ENCODE data around the gene PRDM12. TPM values are rescaled to one million over a fixed set of nuclear protein-coding genes. Genes with fewer than 3 reads are reported as not detected.

Gene PRDM12
- total RNA-seq, 1 experiment from 2014 or later: not detected

- Histone ChIP-seq H3K27me3 (ENCODE audit: insufficient read depth, low read length) (no peaks in the 10 kb centered on the region), H3K23me2 (ENCODE audit: insufficient read length, low read depth, low read length, poor library complexity, severe bottlenecking) (no peaks in the 10 kb centered on the region), H2AFZ (ENCODE audit: low read length) (no peak overlapping the region), H2BK120ac (ENCODE audit: low read depth, low read length, poor library complexity, severe bottlenecking) (no peak overlapping the region), H2AK5ac (ENCODE audit: insufficient read length, low read length) (no peak overlapping the region), H4K91ac (ENCODE audit: insufficient read length, low read depth, low read length) (no peak overlapping the region), H3K79me2 (ENCODE audit: insufficient read depth, low read length) (peaks cover 1% of the 10 kb centered on the region; the same call in 1 of the 2 replicates), H3K4me1 (ENCODE audit: insufficient read depth, low read length) (no peaks in the 10 kb centered on the region; the same call in 1 of the 2 replicates), H3K4ac (ENCODE audit: low read depth, low read length) (no peak overlapping the region), H4K5ac (ENCODE audit: insufficient read length, low read depth, low read length) (no peak overlapping the region), H2BK5ac (ENCODE audit: insufficient read length, low read length) (no peak overlapping the region), H3K9me3 (ENCODE audit: control insufficient read depth, low read depth, low read length) (no peaks in the 10 kb centered on the region), H4K20me1 (ENCODE audit: control insufficient read depth, insufficient read depth, insufficient read length) (no peaks in the 10 kb centered on the region), H3K23ac (ENCODE audit: insufficient read length, low read depth, low read length) (no peak overlapping the region), H3K9ac (ENCODE audit: extremely low read depth, insufficient read length, low read length) (no peak overlapping the region), H4K8ac (replicated peaks; ENCODE audit: insufficient read length, low read depth, low read length) (no peak overlapping the region), H3T11ph (ENCODE audit: low read length) (no peak overlapping the region), H3K56ac (ENCODE audit: insufficient read length, low read depth, low read length) (no peak overlapping the region), H3K27ac (ENCODE audit: insufficient read length, low read depth, low read length) (no peak overlapping the region), H2BK20ac (ENCODE audit: low read depth, low read length, poor library complexity, severe bottlenecking) (no peak overlapping the region), H3K14ac (ENCODE audit: insufficient read depth, low read length) (no peak overlapping the region), H3K4me2 (ENCODE audit: insufficient read depth, insufficient read length, low read length) (no peak overlapping the region), H3K18ac (ENCODE audit: insufficient read length, low read depth, low read length) (no peak overlapping the region), H2BK12ac (ENCODE audit: insufficient read length, low read depth, low read length) (no peak overlapping the region), H3K79me1 (ENCODE audit: insufficient read depth, low read depth, low read length, poor library complexity, severe bottlenecking) (peaks cover 2% of the 10 kb centered on the region), H2BK15ac (ENCODE audit: low read depth, low read length) (no peak overlapping the region)
- Mint-ChIP-seq H3K4me1 (peaks cover 13 to 14% of the 10 kb centered on the region in 2 experiments), H3K36me3 (ENCODE audit: insufficient read depth in 1 of 3, low read depth in 3 of 3) (peaks cover 3 to 9% (median 3%) of the 10 kb centered on the region in 3 experiments; a peak in 5 of 7 replicates), H3K4me3 (no peak overlapping the region), H3K27ac (peak overlapping the region; percentile 2 to 74 (median 9); a peak in 4 of 7 replicates), H3K9me3 (peaks cover 4% of the 10 kb centered on the region in 2 experiments; a peak in 4 of 5 replicates), H3K27me3 (ENCODE audit: low read depth) (no peaks in the 10 kb centered on the region)
- no CpG with 5 or more reads among the region's 2 CpGs for WGBS (ENCODE audit: extremely low coverage, insufficient read length, low lambda C conversion rate)
- no peak for DNase-seq
- no peak for TF ChIP-seq CTCF (conservative IDR thresholded peaks at IDR 0.05)
Observed at GRCh38 chr9:130729145-130729544, 64.8 kb downstream of the PRDM12 start.
